HG03439 (cell line): ENCODE measurements around the gene SAP30BP.

Experiments used
- ATAC-seq: cut with Tn5 transposase; IDR thresholded peaks from one replicate; pipeline ENCODE4 v1.9.1; 2021; ENCODE audit warnings: mild to moderate bottlenecking, moderate library complexity; ENCODE audit not compliant: unreplicated experiment

SAP30BP gene

GRCh38 chr17:75646638-75646992 lies 20.5 kb upstream of the SAP30BP start:
- no peak for ATAC-seq

- no peak for ATAC-seq
Observed at GRCh38 chr17:75647061-75647460, 20.1 kb upstream of the SAP30BP start.

DNA sequence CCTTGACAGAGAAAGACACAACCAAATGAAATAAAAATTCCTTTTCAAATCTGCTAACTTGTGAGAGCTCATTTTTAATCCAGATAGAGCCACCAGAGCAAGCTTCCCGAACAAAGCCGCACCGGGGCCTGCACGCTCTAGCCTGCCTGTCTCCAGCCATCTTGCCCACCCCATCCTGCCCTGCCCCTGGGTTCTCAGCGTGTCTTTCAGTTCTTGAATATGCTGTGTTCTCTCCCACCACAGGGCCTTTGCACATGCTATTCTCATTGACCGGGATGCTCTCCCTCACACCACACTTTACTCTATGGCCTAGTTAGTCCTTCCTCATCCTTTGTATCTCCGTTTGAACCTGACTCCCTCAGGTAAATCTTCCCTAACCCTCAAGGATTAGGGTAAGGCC lies 19.2 kb upstream of the SAP30BP start:
- ATAC-seq: no peak

DNA sequence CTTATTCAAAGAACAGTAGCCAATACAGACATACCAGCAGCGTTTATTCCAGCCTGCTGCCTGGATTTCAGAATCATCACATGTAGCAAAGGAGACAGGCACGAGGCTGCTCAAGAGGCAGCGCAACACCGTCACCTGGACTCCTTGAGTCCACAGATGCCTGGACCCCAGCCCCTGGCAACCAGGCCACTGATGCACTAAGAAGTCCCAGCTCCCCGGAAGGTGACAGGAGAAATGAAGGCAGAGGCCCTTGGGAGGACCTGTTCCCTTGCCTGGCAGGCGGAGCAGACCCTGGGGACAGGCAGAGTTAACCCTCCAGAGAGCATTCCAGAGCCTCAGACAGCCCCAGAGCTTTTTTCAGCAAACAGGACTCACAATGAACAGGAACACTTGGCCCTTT lies 17.5 kb upstream of the SAP30BP start:
- no peak for ATAC-seq

DNA sequence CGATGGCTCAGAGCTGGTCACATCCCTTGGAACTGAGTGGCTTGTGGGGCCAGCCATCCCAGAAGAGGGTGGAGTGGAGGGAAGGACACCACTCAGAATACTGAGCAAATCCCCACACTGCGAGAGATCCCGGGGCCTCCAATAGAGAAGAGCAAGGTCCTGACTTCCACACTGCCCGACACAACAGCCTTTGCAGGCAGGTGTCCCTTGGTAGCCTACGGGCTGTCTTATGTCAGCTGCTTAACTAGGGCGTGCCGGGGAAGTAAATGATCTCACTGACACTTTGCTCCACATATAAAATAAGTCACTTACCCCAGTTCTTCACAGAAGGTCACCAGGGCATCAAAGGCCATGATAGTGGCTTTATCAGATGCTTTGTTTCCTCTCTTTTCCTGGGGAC lies 16.3 kb upstream of the SAP30BP start:
- no peak for ATAC-seq

DNA sequence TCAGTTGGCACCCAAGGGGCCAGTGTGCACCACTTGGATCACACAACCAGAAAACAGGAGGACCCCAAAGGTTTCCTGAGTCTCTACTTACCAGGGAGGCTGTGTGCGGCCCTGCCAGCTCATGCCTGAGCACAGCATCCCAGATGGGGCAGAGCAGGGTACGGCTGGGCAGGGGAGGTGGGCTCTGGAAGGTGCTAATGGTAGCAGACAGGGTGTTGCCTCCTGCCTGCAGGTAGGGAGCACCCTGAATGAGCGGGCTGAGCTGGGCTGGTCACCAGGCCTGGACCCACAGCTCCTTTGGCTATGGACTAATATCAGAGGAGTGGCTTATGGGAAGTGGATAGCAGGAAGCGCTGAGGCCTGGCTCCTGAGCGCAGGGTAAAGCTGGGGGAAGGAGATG lies 14.8 kb upstream of the SAP30BP start:
- ATAC-seq: no peak

GRCh38 chr17:75652934-75653549 lies 14.1 kb upstream of the SAP30BP start:
- ATAC-seq: no peak

GRCh38 chr17:75654176-75654575 lies 13.0 kb upstream of the SAP30BP start:
- ATAC-seq: no peak

GRCh38 chr17:75658237-75658636 lies 8.9 kb upstream of the SAP30BP start:
- no peak for ATAC-seq

- no peak for ATAC-seq
Observed at GRCh38 chr17:75661531-75661930, 5.6 kb upstream of the SAP30BP start.

DNA sequence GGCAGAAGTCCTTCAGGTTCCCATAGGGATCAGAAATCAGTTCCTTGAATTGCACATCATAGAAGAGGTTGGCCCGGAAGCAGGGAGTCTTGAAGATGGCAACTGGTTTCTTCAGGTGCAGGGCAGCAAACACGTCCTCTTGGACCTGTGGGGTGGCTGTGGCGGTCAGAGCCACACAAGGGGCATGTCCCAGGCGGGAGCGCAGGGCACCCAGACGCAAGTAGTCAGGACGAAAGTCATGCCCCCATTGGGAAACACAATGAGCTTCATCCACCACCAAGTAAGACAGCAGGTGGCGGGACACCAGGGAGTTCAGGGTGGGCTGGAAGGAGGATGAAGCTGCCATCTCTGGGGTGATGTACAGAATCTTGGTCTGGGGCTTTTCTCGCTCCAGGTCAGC lies 4.6 kb upstream of the SAP30BP start:
- ATAC-seq: no peak

DNA sequence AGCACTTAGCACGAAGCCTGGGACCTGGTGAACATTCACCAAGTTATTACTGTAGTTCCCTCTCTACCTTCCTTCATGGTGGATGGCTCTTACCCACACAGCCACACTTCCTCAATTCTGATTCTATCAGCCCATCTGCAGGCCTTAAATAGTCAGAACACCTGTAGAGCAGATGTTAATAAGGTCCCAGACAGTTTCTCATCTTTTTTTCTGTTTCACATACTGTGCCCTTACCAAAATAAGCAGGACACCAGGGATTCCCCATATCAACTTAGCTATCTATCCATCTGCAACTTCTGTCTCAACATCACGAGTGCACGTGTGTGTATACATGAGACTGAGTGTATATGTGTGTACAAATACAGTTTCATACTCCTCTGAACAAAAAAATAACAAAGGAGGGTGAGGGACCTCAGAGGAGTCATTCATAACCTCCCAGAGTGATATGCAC lies 3.0 kb upstream of the SAP30BP start:
- peak; percentile 40 for ATAC-seq

DNA sequence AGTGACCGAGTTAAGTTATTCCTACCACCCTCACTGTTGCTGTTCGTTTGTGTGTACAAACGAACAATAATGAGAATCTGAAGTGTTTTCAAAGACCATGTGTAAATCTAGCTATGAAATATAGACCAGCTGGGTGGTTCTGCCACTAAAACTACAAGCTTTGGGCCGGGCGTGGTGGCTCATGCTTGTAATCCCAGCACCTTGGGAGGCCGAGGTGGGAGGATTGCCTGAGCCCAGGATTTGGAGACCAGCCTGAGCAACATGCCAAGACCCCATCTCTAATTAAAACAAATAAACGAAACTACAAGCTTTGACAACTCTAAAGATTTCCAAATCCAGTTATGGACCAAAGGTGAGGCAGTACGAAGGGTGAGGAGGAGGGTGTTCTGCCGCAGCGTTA lies 1.2 kb upstream of the SAP30BP start:
- no peak for ATAC-seq

- no peak for ATAC-seq
Observed at GRCh38 chr17:75667825-75668224, 687 bp downstream of the SAP30BP start.

GRCh38 chr17:75668489-75668888 lies 1.4 kb downstream of the SAP30BP start:
- no peak for ATAC-seq

DNA sequence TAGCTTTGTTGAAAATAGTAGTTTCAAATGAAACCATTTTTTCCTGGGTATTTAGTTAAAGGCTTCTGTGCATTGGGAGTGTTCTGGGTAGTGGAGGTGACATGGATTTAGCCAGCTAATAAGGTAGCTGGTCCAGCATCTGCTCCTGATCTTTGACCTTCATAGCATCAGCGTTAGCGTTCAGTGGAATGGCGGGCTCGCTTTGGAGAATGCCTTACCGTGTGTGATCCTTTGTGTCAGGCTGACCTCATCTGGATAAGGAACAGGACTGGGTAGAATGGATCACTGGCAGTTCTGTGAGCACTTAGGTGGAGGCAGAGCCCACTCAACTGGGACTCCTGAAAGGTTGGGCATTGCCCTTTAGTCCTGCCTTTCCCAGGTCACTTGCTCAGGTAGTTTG lies 3.7 kb downstream of the SAP30BP start:
- ATAC-seq: no peak

- no peak for ATAC-seq
Observed at GRCh38 chr17:75672011-75672410, 4.9 kb downstream of the SAP30BP start.

DNA sequence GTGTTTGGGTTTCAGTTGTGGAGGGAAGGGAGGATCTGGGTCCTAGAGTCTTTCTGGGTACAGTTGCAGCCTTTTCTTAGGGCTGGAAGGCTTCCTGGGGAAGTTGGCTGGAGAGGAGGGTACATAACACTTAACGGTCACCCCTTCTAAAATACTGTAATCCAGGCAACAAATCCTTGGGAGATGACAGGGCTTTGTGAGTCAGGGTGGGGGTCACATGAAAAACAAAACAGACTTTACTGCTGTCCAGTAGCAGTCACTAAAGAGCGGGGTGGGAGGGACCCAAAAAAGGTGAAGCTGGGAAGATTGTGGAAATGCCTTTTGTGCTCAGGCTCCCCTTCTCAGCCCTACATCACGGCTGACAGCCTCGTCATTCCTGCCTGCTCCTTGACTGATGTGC lies 6.3 kb downstream of the SAP30BP start:
- no peak for ATAC-seq

- no peak for ATAC-seq
Observed at GRCh38 chr17:75676461-75676860, 9.3 kb downstream of the SAP30BP start.

- no peak for ATAC-seq
Observed at GRCh38 chr17:75679706-75680211, 12.6 kb downstream of the SAP30BP start.

GRCh38 chr17:75680431-75680830 lies 13.3 kb downstream of the SAP30BP start:
- no peak for ATAC-seq

GRCh38 chr17:75681289-75681688 lies 14.2 kb downstream of the SAP30BP start:
- no peak for ATAC-seq

GRCh38 chr17:75683583-75683982 lies 16.4 kb downstream of the SAP30BP start:
- ATAC-seq: no peak
